Measurements from ENCODE around the gene INCA1. TPM values are rescaled to one million over a fixed set of nuclear protein-coding genes. Genes with fewer than 3 reads are reported as not detected.
A peak's percentile ranks its signal among the peaks of the same experiment; 100 is the strongest.

The INCA1 gene
- total and polyA plus RNA-seq, 2 of the 13 experiments (the other 11 are each of a cell fraction or from before 2014, with no cell fraction given), result 0.93 to 2.6 TPM

GRCh38 chr17:4966844-4967538, 30.3 kb downstream of the INCA1 start (continued):
- TF ChIP-seq TRAFD1 (CRISPR knock-in tag; IDR thresholded peaks at IDR 0.05; ENCODE audit: borderline replicate concordance), result no peak
- TF ChIP-seq RELA (CRISPR knock-in tag; IDR thresholded peaks at IDR 0.05), result no peak
- no peak; a peak in 1 of 4 replicates for TF ChIP-seq POLR2A (IDR thresholded peaks at IDR 0.05; ENCODE audit: insufficient read depth in 1 of 2, low read depth in 2 of 2, low read length in 2 of 2)
- peak; percentile 46; the same call in 1 of the 2 replicates for TF ChIP-seq ZSCAN25 (CRISPR knock-in tag; IDR thresholded peaks at IDR 0.05)
- no peak for TF ChIP-seq MZF1 (CRISPR knock-in tag; IDR thresholded peaks at IDR 0.05; ENCODE audit: borderline replicate concordance)
- peak; percentile 67 for TF ChIP-seq GZF1 (CRISPR knock-in tag; IDR thresholded peaks at IDR 0.05)
- TF ChIP-seq REPIN1 (CRISPR knock-in tag; IDR thresholded peaks at IDR 0.05; ENCODE audit: borderline replicate concordance, low read depth), result no peak
- no peak for TF ChIP-seq CBX5 (CRISPR knock-in tag; IDR thresholded peaks at IDR 0.05; ENCODE audit: borderline replicate concordance)
- TF ChIP-seq ZBTB25 (CRISPR knock-in tag; IDR thresholded peaks at IDR 0.05), result peak; percentile 14; the same call in 1 of the 2 replicates
- TF ChIP-seq ZNF891 (CRISPR knock-in tag; IDR thresholded peaks at IDR 0.05), result 0 out of 2 replicates have a peak, but pooled peaks have one; percentile 72
- peak; percentile 75; the same call in 1 of the 2 replicates for TF ChIP-seq THAP11 (CRISPR knock-in tag; IDR thresholded peaks at IDR 0.05)
- TF ChIP-seq BCL6 (CRISPR knock-in tag; IDR thresholded peaks at IDR 0.05), result no peak; the same call in 1 of the 2 replicates
- TF ChIP-seq ATF7 (IDR thresholded peaks at IDR 0.05), result no peak
- TF ChIP-seq ATF7 (CRISPR knock-in tag; IDR thresholded peaks at IDR 0.05), result 0 out of 2 replicates have a peak, but pooled peaks have one; percentile 46
- no peak for TF ChIP-seq ZNF432 (CRISPR knock-in tag; IDR thresholded peaks at IDR 0.05; ENCODE audit: borderline replicate concordance)
- TF ChIP-seq CBX1 (IDR thresholded peaks at IDR 0.05; ENCODE audit: low read depth), result peak; percentile 7
- no peak for TF ChIP-seq JUNB (CRISPR knock-in tag; IDR thresholded peaks at IDR 0.05; ENCODE audit: borderline replicate concordance)
- peak; percentile 57; the same call in 1 of the 2 replicates for TF ChIP-seq ZNF33B (CRISPR knock-in tag; IDR thresholded peaks at IDR 0.05)
- TF ChIP-seq ZNF101 (CRISPR knock-in tag; IDR thresholded peaks at IDR 0.05; ENCODE audit: borderline replicate concordance, low read depth), result no peak
- no peak for TF ChIP-seq E2F2 (CRISPR knock-in tag; IDR thresholded peaks at IDR 0.05; ENCODE audit: borderline replicate concordance)
- no peak for TF ChIP-seq HNRNPH1 (optimal IDR thresholded peaks at IDR 0.05; ENCODE audit: low read depth, low read length)
- TF ChIP-seq TCF7L2 (IDR thresholded peaks at IDR 0.05; ENCODE audit: low read depth, low read length), result no peak
- no peak for TF ChIP-seq HDAC6 (IDR thresholded peaks at IDR 0.05; ENCODE audit: low read depth, low read length)
- TF ChIP-seq HOXA9 (CRISPR knock-in tag; IDR thresholded peaks at IDR 0.05; ENCODE audit: borderline replicate concordance), result no peak
- no peak for TF ChIP-seq TEF (CRISPR knock-in tag; IDR thresholded peaks at IDR 0.05)

Data from HepG2 (cell line).